ENCODE data around the gene SUSD2. TPM values are rescaled to one million over a fixed set of nuclear protein-coding genes. Genes with fewer than 3 reads are reported as not detected.

Gene SUSD2, protein sequence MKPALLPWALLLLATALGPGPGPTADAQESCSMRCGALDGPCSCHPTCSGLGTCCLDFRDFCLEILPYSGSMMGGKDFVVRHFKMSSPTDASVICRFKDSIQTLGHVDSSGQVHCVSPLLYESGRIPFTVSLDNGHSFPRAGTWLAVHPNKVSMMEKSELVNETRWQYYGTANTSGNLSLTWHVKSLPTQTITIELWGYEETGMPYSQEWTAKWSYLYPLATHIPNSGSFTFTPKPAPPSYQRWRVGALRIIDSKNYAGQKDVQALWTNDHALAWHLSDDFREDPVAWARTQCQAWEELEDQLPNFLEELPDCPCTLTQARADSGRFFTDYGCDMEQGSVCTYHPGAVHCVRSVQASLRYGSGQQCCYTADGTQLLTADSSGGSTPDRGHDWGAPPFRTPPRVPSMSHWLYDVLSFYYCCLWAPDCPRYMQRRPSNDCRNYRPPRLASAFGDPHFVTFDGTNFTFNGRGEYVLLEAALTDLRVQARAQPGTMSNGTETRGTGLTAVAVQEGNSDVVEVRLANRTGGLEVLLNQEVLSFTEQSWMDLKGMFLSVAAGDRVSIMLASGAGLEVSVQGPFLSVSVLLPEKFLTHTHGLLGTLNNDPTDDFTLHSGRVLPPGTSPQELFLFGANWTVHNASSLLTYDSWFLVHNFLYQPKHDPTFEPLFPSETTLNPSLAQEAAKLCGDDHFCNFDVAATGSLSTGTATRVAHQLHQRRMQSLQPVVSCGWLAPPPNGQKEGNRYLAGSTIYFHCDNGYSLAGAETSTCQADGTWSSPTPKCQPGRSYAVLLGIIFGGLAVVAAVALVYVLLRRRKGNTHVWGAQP
- polyA plus RNA-seq (2011; rRNA removed) (12.4 and 12.7 TPM in 2 replicates), polyA plus RNA-seq (2017; fragmentation: RNase III; extraction: RNeasy Plus Mini Kit Qiagen cat#74134 plus additional on column Dnase treatment) (51.4 to 60.9 TPM (median 51.9 TPM) in 3 replicates), polyA minus RNA-seq (2011; rRNA and poly(A)+ RNA removed) (9.4 and 12.1 TPM in 2 replicates)
- 12.0 and 14.3 TPM in 2 replicates for polyA plus RNA-seq (2012; cell fraction: cytosol; rRNA removed)
- polyA plus RNA-seq (2012; cell fraction: nucleus; rRNA removed) = 49.1 and 70.7 TPM in 2 replicates

GRCh38 chr22:24181088-24181995 is at the start of gene SUSD2:
TSS of gene SUSD2 (plus strand) at chr22:24181487. CDS start at chr22:24181520, 33 bp downstream.
- TF ChIP-seq HOXA7 (CRISPR knock-in tag; IDR thresholded peaks at IDR 0.05) = no peak
- no peak for TF ChIP-seq FOXS1 (CRISPR knock-in tag; IDR thresholded peaks at IDR 0.05)
- no peak for TF ChIP-seq MAX (IDR thresholded peaks at IDR 0.05)
- TF ChIP-seq, protein P1, sequence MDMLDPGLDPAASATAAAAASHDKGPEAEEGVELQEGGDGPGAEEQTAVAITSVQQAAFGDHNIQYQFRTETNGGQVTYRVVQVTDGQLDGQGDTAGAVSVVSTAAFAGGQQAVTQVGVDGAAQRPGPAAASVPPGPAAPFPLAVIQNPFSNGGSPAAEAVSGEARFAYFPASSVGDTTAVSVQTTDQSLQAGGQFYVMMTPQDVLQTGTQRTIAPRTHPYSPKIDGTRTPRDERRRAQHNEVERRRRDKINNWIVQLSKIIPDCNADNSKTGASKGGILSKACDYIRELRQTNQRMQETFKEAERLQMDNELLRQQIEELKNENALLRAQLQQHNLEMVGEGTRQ (IDR thresholded peaks at IDR 0.05) = no peak
- TF ChIP-seq CHD2 (IDR thresholded peaks at IDR 0.05; ENCODE audit: low read length, partially characterized antibody) = no peak
- TF ChIP-seq, protein P2, sequence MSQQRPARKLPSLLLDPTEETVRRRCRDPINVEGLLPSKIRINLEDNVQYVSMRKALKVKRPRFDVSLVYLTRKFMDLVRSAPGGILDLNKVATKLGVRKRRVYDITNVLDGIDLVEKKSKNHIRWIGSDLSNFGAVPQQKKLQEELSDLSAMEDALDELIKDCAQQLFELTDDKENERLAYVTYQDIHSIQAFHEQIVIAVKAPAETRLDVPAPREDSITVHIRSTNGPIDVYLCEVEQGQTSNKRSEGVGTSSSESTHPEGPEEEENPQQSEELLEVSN (IDR thresholded peaks at IDR 0.05; ENCODE audit: borderline replicate concordance, low read depth) = no peak
- TF ChIP-seq EHMT2 (IDR thresholded peaks at IDR 0.05; ENCODE audit: low read depth) = no peak
- TF ChIP-seq, protein P3, sequence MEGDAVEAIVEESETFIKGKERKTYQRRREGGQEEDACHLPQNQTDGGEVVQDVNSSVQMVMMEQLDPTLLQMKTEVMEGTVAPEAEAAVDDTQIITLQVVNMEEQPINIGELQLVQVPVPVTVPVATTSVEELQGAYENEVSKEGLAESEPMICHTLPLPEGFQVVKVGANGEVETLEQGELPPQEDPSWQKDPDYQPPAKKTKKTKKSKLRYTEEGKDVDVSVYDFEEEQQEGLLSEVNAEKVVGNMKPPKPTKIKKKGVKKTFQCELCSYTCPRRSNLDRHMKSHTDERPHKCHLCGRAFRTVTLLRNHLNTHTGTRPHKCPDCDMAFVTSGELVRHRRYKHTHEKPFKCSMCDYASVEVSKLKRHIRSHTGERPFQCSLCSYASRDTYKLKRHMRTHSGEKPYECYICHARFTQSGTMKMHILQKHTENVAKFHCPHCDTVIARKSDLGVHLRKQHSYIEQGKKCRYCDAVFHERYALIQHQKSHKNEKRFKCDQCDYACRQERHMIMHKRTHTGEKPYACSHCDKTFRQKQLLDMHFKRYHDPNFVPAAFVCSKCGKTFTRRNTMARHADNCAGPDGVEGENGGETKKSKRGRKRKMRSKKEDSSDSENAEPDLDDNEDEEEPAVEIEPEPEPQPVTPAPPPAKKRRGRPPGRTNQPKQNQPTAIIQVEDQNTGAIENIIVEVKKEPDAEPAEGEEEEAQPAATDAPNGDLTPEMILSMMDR (IDR thresholded peaks at IDR 0.05) = no peak
- no peak for TF ChIP-seq ZNF302 (CRISPR knock-in tag; IDR thresholded peaks at IDR 0.05)
- TF ChIP-seq, protein P4, sequence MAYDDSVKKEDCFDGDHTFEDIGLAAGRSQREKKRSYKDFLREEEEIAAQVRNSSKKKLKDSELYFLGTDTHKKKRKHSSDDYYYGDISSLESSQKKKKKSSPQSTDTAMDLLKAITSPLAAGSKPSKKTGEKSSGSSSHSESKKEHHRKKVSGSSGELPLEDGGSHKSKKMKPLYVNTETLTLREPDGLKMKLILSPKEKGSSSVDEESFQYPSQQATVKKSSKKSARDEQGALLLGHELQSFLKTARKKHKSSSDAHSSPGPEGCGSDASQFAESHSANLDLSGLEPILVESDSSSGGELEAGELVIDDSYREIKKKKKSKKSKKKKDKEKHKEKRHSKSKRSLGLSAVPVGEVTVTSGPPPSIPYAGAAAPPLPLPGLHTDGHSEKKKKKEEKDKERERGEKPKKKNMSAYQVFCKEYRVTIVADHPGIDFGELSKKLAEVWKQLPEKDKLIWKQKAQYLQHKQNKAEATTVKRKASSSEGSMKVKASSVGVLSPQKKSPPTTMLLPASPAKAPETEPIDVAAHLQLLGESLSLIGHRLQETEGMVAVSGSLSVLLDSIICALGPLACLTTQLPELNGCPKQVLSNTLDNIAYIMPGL (CRISPR knock-in tag; IDR thresholded peaks at IDR 0.05; ENCODE audit: borderline replicate concordance) = no peak
- TF ChIP-seq RFX5 (IDR thresholded peaks at IDR 0.05) = no peak
- no peak for TF ChIP-seq RARB (CRISPR knock-in tag; IDR thresholded peaks at IDR 0.05)
- no peak for TF ChIP-seq HOXB5 (CRISPR knock-in tag; IDR thresholded peaks at IDR 0.05)
- TF ChIP-seq EHF (CRISPR knock-in tag; IDR thresholded peaks at IDR 0.05) = no peak
- TF ChIP-seq SREBF2 (IDR thresholded peaks at IDR 0.05) = no peak
- POLR2A ChIA-PET = no interaction called here
- DNase-seq (ENCODE audit: low read depth in 1 of 2, low spot score in 1 of 2) = no peak
- FAIRE-seq = no peak
- no peaks in the 10 kb centered on the region for H3K9me3 ChIP-seq
- CTCF ChIA-PET = interaction anchor here (1.1 to 4.2 kb wide), 5 partner anchors 9 to 79 kb away, joined by 3 to 32 read pairs (median 4); no protein-coding TSS in a partner anchor
- 55% methylated on average over 10 of the region's 35 CpGs for WGBS (ENCODE audit: missing lambda C conversion rate)
- peak within 1 kb of the TSS; percentile 48 to 96; a peak in 4 of 6 replicates for H3K27ac ChIP-seq
- H3K4me2 ChIP-seq = peak within 1 kb of the TSS; percentile 83
- peak within 1 kb of the TSS; percentile 33 for H3K4me3 ChIP-seq
- ATAC-seq = peak; percentile 40 to 66
- H3K4me1 ChIP-seq = peaks cover 18% of the 10 kb centered on the region

Measured in A549 (cell line).